OCI-LY1 (cell line): ENCODE data around the gene GNAQ.

Experiments
- H2AFZ ChIP-seq: fragments of 200-600 bp; sonication (generic), shearing (Covaris generic); 2 replicates; pipeline ENCODE4 v1.6.0; 2014; ENCODE audit warnings: antibody characterized with exemption, mild to moderate bottlenecking, low read length
- H3F3A ChIP-seq: fragments of 200-600 bp; sonication (generic), shearing (Covaris generic); 2 replicates; pipeline ENCODE4 v1.6.0; 2014; ENCODE audit warnings: mild to moderate bottlenecking, antibody characterized with exemption, low read length, moderate library complexity; ENCODE audit not compliant: insufficient read depth
- H3K27ac ChIP-seq: fragments of 200-600 bp; sonication (generic); 2 replicates; pipeline ENCODE4 v1.5.1; 2014; ENCODE audit warnings: low read length, mixed run types, mild to moderate bottlenecking, low read depth; ENCODE audit not compliant: poor library complexity, severe bottlenecking
- H3K27me3 ChIP-seq: fragments of 200-600 bp; sonication (generic); 2 replicates; pipeline ENCODE4 v1.6.0; 2014; ENCODE audit warnings: antibody characterized with exemption, mild to moderate bottlenecking, low read length, moderate library complexity; ENCODE audit not compliant: insufficient read depth
- H3K36me3 ChIP-seq: fragments of 200-600 bp; sonication (generic); 2 replicates; pipeline ENCODE4 v1.6.1; 2014; ENCODE audit warnings: mild to moderate bottlenecking, antibody characterized with exemption, low read length, moderate library complexity, mixed read lengths; ENCODE audit not compliant: insufficient read depth
- H3K4me1 ChIP-seq: fragments of 200-600 bp; sonication (generic); 2 replicates; pipeline ENCODE4 v1.5.1; 2014; ENCODE audit warnings: mild to moderate bottlenecking, low read length, moderate library complexity; ENCODE audit not compliant: insufficient read depth, severe bottlenecking
- H3K4me2 ChIP-seq: fragments of 200-600 bp; sonication (generic), shearing (Covaris generic); 2 replicates; pipeline ENCODE4 v1.6.1; 2014; ENCODE audit warnings: low read length
- H3K4me3 ChIP-seq: fragments of 200-600 bp; sonication (generic); 2 replicates; pipeline ENCODE4 v1.5.1; 2014; ENCODE audit warnings: low read length, low read depth, mild to moderate bottlenecking, mixed read lengths; ENCODE audit not compliant: poor library complexity, severe bottlenecking
- H3K79me2 ChIP-seq: fragments of 200-600 bp; shearing (Covaris generic); 2 replicates; pipeline ENCODE4 v1.6.1; 2016; ENCODE audit warnings: mixed run types, low read length, mixed read lengths; ENCODE audit not compliant: insufficient read depth
- H3K9ac ChIP-seq: fragments of 200-600 bp; sonication (generic), shearing (Covaris generic); 2 replicates; pipeline ENCODE4 v1.6.1; 2014; ENCODE audit warnings: mild to moderate bottlenecking, low read length, mixed read lengths
- H3K9me2 ChIP-seq: fragments of 200-600 bp; sonication (generic), shearing (Covaris generic); 2 replicates; pipeline ENCODE4 v1.6.1; 2014; ENCODE audit warnings: low read depth, mild to moderate bottlenecking, low read length, mixed read lengths
- H3K9me3 ChIP-seq: fragments of 200-600 bp; shearing (Covaris generic); 2 replicates; pipeline ENCODE4 v1.6.1; 2014; ENCODE audit warnings: low read length, mixed read lengths
- H4K20me1 ChIP-seq: fragments of 200-600 bp; sonication (generic), shearing (Covaris generic); 2 replicates; pipeline ENCODE4 v1.6.0; 2016; ENCODE audit warnings: mild to moderate bottlenecking, low read length; ENCODE audit not compliant: insufficient read depth
- EZH2 ChIP-seq: fragments of 200-600 bp; sonication (generic), shearing (Covaris generic); IDR thresholded peaks from 2 replicates; pipeline ENCODE4 v1.8.0; 2017; ENCODE audit warnings: borderline replicate concordance, mixed run types, mild to moderate bottlenecking, antibody characterized with exemption, low read length, moderate library complexity, mixed read lengths
- TF ChIP-seq, protein P1 (sequence below): fragments of 200-600 bp; sonication (generic), shearing (Covaris generic); IDR thresholded peaks from 2 replicates; pipeline ENCODE4 v1.5.1; 2017; ENCODE audit warnings: mild to moderate bottlenecking, antibody characterized with exemption, low read length, moderate library complexity, mixed read lengths

GNAQ gene

DNA sequence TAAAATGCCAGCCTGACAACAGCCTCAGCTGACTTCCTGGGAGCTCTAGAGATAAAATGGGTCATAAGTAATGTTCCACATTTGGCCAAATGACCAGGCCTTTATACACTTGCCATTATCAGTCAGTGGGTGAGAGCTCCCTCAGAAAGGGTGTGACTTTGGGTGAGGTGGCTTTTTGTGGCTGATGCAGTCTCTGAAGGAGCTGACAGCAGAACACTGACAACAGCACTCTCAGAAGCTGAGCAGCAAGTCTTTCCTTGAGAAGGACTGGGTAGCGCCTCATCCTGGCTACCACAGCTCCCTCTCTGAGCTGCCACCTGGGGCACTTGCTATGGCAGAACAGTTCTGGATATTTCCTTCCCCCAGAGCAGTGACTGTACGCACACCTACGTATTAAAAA is 22.0 kb upstream of the GNAQ start:
- Histone ChIP-seq H4K20me1 (no peaks in the 10 kb centered on the region), H3K9ac (no peak overlapping the region), H3F3A (no peaks in the 10 kb centered on the region), H3K9me2 (no peaks in the 10 kb centered on the region), H3K4me1 (no peaks in the 10 kb centered on the region), H3K79me2 (no peaks in the 10 kb centered on the region), H3K4me3 (no peak overlapping the region), H3K4me2 (no peak overlapping the region), H3K27me3 (no peaks in the 10 kb centered on the region), H2AFZ (no peak overlapping the region), H3K27ac (no peak overlapping the region), H3K9me3 (no peaks in the 10 kb centered on the region), H3K36me3 (no peaks in the 10 kb centered on the region)
- no peak for TF ChIP-seq EZH2
- TF ChIP-seq, protein P1, sequence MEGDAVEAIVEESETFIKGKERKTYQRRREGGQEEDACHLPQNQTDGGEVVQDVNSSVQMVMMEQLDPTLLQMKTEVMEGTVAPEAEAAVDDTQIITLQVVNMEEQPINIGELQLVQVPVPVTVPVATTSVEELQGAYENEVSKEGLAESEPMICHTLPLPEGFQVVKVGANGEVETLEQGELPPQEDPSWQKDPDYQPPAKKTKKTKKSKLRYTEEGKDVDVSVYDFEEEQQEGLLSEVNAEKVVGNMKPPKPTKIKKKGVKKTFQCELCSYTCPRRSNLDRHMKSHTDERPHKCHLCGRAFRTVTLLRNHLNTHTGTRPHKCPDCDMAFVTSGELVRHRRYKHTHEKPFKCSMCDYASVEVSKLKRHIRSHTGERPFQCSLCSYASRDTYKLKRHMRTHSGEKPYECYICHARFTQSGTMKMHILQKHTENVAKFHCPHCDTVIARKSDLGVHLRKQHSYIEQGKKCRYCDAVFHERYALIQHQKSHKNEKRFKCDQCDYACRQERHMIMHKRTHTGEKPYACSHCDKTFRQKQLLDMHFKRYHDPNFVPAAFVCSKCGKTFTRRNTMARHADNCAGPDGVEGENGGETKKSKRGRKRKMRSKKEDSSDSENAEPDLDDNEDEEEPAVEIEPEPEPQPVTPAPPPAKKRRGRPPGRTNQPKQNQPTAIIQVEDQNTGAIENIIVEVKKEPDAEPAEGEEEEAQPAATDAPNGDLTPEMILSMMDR = no peak

DNA sequence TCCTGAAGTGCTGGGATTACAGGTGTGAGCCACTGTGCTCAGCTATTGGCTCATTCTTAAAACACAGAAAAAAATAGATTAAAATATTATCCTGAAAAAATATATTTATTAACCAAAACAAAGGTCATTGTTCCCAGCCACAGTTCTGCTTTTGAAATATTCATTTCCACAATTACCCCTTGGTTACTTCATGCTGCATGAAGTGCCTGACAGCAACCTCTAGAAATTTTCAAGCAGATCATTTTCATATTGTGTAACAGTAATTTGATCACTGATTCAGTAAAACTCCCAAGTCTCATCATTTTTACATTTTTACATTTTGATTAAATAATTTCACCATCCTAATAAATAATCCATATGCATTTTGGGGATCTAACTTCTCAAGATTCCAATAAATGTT is 18.8 kb upstream of the GNAQ start:
- Histone ChIP-seq H3K9ac (no peak overlapping the region), H3K4me2 (no peak overlapping the region), H3K4me1 (no peaks in the 10 kb centered on the region), H3K9me2 (no peaks in the 10 kb centered on the region), H3K36me3 (no peaks in the 10 kb centered on the region), H3K79me2 (no peaks in the 10 kb centered on the region), H3K9me3 (no peaks in the 10 kb centered on the region), H3K4me3 (no peak overlapping the region), H3K27ac (no peak overlapping the region), H3K27me3 (no peaks in the 10 kb centered on the region), H4K20me1 (no peaks in the 10 kb centered on the region), H3F3A (no peaks in the 10 kb centered on the region), H2AFZ (no peak overlapping the region)
- TF ChIP-seq, protein P1 = no peak
- TF ChIP-seq EZH2 = no peak

DNA sequence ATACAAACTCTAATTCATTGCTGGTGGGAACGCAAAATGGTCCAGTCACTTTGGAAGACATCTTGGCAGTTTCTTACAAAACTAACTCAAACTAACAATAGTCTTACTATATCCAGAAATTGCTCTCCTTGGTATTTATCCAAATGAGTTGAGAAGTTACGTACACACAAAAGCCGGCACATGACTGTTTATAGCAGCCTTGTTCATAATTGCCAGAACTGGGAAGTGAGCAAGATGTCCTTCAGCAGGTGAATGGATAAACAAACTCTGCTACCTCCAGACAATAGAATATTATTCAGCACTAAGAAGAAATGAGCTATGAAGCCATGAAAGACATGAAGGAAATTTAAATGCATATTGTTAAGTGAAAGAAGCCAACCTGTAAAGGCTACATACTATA is 17.9 kb upstream of the GNAQ start:
- no peak overlapping the region for H3K27ac ChIP-seq
- H3K27me3 ChIP-seq = no peaks in the 10 kb centered on the region
- H3K4me1 ChIP-seq = no peaks in the 10 kb centered on the region
- H2AFZ ChIP-seq = no peak overlapping the region
- no peaks in the 10 kb centered on the region for H4K20me1 ChIP-seq
- no peak for TF ChIP-seq EZH2
- TF ChIP-seq, protein P1 = no peak
- H3K9ac ChIP-seq = no peak overlapping the region
- H3K36me3 ChIP-seq = no peaks in the 10 kb centered on the region
- H3K4me2 ChIP-seq = no peak overlapping the region
- no peaks in the 10 kb centered on the region for H3K9me2 ChIP-seq
- no peaks in the 10 kb centered on the region for H3F3A ChIP-seq
- H3K79me2 ChIP-seq = no peaks in the 10 kb centered on the region
- H3K9me3 ChIP-seq = no peaks in the 10 kb centered on the region
- no peak overlapping the region for H3K4me3 ChIP-seq
